GM12892 (cell line): Measurements from ENCODE around the gene VAPA.

Experiments used
- POLR2A ChIP-seq: IDR thresholded peaks from 2 replicates; pipeline ENCODE4 v1.6.1; 2011; ENCODE audit warnings: low read depth, low read length, control low read depth
- TAF1 ChIP-seq: IDR thresholded peaks from 2 replicates; pipeline ENCODE4 v1.6.1; 2011; ENCODE audit warnings: low read depth, mild to moderate bottlenecking, control low read depth, low read length, borderline replicate concordance

DNA sequence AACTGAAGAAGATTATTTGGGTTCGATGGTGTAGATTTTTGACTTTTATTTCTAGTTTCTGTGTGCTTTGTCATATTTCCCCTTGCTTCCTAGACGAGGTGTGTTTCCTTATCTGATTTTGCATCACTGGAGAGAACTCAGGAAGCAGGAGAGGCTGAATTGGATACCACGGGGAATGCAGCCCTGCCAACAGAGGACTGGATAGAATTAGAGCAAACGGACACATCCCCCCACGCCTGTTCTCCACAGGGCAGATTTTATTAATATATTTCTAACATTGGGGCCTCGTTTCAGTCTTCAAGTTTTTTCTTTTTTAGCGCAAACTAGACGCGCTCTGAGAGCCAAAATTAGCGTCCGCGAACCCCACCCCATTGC is 678 bp upstream of the VAPA start:
- no peak for TF ChIP-seq TAF1
- no peak for TF ChIP-seq POLR2A
